Forelimb muscle (tissue), 1 donor: ENCODE data around the gene TRAF7. TPM values are rescaled to one million over a fixed set of nuclear protein-coding genes. Genes with fewer than 3 reads are reported as not detected.
A peak's percentile ranks its signal among the peaks of the same experiment; 100 is the strongest.
"Not testable (repeated sequence)": the region's sequence is repeated elsewhere in the genome, so short reads cannot be mapped to it uniquely, and the experiment has no call there.

Experiments used
- DNase-seq: peaks from one replicate; pipeline ENCODE4 v3.0.0-alpha.2; 2013; ENCODE audit warnings: low read depth
- polyA plus RNA-seq: library from polyadenylated mRNA; unstranded; fragments of 120-200 nt; gene quantifications from one replicate; pipeline ENCODE4 v1.2.1, GENCODE V29; 2013; ENCODE audit not compliant: insufficient read length

Gene TRAF7
- polyA plus RNA-seq, 1 donor: 43.7 TPM

DNA sequence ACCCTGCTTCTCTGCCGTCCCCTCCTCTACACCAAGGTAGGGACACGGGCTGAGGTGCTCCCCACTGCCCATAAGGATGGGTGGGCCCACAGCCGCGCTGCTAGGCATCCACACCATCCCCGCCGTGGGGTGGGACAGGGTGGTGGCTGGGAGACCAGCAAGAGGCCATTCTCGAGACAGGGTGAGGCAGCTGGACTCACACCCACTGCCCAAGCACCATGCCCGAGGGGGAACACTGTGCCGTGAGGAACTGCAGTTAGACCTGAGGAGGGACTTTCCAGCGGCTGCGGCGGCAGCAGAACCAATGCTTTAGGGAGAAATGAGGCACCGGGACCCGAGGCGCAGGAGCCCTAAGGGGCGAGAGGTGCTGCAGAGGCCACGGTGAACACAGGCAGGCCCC is 33.2 kb upstream of the TRAF7 start:
- no peak for DNase-seq

DNA sequence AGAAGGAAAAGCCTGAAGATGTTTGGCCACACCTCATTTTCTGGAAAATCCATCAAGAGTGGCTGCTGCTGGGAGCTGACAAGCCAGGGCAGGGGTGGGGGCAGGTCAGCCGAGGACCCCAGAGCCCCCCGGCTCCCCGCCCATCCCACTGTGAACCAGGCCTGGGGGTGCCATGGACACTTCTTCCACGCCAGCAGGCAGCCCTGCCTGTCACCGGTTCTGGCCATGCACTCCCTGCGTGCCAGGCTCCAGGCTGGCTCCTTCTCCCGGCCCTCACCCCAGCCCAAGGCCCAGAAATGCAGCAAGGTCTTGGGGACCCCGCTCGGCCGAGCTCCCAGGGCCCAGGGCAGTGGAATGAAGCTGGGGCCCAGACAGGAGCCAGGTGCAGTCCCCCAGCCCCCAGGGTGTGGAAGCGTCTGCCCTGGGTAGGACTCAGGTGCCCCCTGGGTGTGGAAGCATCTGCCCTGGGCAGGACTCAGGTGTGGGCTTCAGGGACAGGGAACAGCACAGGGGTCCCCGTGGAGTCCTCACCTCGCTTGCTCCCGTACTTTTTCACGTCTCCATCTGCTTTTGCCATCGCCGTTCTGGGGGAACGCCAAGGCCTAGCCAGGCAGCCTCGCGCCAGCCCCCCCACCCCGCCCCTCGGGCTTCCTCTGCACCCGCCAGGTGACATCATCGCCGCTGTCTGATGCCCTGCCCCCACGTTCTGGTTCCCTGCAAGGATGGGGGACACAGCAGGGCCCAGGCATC is 32.5 kb upstream of the TRAF7 start:
- not testable (repeated sequence) for DNase-seq

GRCh38 chr16:2123706-2124376 is 31.7 kb upstream of the TRAF7 start:
- DNase-seq: not testable (repeated sequence)

GRCh38 chr16:2124377-2124693 is 31.2 kb upstream of the TRAF7 start:
- DNase-seq: not testable (repeated sequence)

DNA sequence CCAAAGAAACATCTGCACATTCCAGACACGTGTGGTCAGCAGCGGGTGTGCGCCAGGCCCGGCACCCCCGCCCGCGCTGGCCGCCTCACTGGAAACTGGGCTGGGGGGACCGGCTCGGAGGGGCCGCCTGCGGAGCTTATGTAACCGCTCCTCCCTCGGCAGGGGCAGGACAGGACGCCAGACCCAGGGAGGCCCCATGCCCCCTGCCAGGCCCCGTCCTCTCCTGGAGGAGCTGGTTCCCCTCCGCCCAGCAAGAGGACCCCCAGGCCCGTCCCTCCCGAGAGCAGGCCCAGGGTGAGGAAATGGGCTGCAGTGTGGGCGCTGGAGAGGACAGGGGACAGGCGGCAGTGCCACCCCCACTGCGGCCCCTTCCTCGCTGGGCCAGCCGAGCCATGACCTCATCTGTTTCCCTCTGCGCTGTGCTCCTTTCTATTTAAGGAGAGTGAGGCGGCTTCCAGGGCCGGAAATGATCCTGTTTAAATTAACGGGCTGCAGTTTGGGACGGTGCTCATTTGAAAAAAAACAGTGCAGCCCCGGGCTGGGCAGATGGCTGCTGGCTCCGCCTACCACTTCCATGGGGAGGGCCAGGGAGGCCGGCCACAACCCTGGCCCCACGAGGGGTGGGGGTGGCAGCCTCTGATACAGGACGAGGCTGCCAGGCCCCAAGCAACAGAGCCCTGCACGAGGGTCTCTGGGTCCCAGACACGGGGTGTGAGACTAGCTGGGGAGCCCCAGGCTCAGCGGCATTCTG is 30.7 kb upstream of the TRAF7 start:
- peak; percentile 44 for DNase-seq

DNA sequence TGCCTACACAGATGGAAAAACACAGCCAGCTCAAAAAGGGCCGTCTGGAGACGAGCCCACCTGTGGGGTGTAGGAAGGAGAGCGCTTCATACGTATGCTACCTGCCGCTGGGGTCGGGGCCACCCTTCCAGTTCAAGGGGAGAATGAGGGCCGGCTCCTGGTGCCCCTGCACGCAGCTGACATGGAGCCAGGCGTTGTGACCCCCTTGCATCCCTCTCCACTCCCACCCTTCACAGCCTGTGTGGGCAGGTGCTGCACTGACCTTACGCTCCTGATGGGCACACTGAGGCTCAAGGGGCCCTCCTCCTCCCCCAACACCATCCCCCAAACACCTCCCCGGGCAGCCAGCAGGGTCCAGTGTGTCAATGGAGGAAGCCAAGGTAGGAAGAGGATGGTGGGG is 30.0 kb upstream of the TRAF7 start:
- DNase-seq: not testable (repeated sequence)

GRCh38 chr16:2126161-2126743 is 29.3 kb upstream of the TRAF7 start:
- not testable (repeated sequence) for DNase-seq

GRCh38 chr16:2126928-2127556 is 28.5 kb upstream of the TRAF7 start:
- not testable (repeated sequence) for DNase-seq

DNA sequence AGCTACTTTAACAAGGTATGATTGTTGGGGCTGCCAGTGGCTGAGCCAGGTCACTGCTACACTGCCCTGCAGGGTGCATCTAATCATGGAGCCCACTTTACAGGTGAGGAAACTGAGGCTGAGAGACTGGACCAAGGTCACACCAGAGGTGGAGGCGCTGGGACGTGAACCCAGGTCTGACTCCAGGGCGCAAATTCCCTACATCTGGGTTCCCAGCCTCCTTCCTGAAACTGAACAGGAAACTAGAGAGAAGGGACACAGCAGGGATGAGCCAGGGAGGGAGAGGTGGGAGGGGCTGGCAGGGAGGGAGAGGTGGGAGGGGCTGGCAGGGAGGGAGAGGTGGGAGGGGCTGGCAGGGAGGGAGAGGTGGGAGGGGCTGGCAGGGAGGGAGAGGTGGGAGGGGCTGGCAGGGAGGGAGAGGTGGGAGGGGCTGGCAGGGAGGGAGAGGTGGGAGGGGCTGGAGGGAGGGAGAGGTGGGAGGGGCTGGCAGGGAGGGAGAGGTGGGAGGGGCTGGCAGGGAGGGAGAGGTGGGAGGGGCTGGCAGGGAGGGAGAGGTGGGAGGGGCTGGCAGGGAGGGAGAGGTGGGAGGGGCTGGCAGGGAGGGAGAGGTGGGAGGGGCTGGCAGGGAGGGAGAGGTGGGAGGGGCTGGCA is 27.8 kb upstream of the TRAF7 start:
- DNase-seq: not testable (repeated sequence)

GRCh38 chr16:2129251-2129650 is 26.3 kb upstream of the TRAF7 start:
- DNase-seq: not testable (repeated sequence)

DNA sequence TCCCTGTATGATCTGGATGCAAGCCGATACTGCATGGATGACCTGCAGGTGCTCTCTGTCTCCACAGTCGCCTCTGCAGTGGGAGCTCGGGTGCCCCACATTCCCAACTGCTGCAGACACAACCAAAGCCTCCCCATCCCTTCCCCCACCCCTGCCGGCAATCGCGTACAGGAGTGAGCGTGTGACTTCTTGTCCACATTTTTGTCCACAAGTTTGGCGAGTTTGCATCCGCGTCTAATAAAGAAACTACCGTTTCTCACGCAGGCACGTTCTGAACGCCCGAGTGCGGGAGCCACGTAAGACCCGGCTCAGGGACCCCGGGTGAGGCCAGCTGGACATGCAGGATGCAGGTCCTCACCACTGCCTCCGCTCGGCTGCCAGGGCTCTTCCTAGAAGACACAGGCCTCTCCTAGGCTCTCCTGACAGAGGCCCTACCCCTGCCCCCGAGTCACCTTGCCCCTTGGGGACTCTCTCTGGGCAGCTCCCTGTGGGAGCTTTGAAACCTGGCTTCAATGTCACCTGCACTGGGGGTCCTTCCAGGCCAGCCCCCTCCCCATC is 25.6 kb upstream of the TRAF7 start:
- DNase-seq: not testable (repeated sequence)

GRCh38 chr16:2133797-2134196 is 21.8 kb upstream of the TRAF7 start:
- not testable (repeated sequence) for DNase-seq

DNA sequence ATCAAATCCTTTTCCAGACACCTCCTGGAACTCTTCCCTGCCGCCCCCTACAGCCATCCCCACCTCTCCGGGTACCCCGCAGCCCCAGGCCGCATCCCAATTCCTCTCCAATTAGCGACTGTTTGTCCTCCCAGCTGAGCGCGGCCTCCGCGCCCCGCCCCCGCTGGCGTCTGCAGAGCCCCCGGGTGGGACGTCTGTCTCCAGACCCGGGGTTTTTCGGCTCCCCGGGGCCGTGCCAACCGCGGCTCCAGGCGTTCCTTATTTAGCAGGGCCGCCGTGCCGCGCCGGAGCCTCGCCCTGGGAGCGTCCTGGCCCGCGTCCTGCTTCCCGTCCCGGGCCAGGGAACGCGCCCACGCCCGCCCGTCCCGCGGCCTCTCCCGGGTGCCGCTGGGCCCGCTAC is 20.5 kb upstream of the TRAF7 start:
- DNase-seq: not testable (repeated sequence)

DNA sequence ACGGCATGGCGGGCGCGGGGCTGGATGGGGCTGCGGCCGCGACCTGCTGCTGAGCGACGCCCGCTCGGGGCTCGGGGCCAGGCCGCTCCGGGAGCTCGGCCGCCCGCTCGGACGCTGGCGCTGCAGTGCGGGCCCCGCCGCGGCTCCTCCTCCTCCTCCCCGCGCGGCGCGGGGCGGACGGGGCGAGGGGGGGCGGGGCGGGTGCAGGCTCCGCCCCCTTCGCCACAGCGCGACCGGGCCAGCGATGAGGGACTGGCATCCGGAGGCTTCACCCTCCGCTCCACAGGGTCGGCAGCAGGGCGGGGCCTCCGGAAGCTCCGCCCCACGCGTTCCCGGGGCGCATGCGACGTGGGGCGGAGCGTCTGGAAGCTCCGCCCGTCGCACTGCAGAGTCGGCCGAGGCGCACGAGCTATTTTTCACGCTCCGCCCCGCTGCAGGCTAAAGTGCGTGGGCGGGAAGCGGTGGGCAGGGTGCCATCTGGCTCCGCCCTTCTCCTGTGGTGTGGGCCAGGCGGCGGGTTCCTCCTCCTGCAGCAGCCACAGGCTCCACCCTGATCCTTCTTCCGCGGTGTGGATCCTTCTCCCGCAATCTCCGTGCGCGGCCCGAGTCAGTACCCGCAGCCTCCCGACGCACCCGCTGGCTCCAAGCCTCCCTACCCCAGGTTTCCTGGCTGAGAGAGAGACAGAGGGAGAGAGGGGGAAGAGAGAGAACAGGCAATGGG is 19.7 kb upstream of the TRAF7 start, which contains the start of gene PKD1:
Gene PKD1 (minus strand): TSS at position 129 of the 721 bp plus-strand sequence. CDS start 209 bp downstream, outside the sequence.
- peak; percentile 84 for DNase-seq

GRCh38 chr16:2142942-2143877 is 12.4 kb upstream of the TRAF7 start:
- DNase-seq: no peak

DNA sequence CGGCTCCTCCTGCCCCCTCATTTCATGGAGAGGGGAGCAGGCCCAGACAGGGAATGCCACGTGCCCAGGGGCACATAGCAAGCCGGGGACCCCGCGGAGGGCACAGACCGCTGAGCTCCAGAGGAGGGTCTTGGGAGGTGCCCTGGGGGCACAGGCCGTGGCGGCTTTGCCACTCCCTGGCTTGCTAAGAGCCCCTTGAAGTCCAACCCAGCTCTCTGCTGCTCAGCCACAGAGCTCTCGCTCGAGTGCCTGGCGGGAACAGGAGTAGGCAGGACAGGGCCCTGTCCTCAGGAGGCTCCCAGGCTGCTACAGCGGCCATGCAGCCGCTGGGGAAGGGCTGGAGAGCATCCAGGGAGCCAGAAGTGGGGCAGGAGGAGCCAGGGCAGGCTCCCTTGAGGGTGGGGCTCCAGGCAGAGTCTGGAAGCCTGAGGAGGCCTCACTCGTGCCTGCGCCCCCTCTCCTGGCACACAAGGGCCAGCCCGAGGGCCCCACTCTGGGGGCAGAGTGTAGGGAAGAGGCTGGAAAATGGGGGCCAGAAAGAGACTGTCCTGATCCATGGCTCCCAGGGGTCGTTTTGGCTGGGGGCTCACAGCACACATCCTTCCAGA is 11.6 kb upstream of the TRAF7 start:
- no peak for DNase-seq

- no peak for DNase-seq
Measured at GRCh38 chr16:2145843-2146242, 9.7 kb upstream of the TRAF7 start.

GRCh38 chr16:2147378-2147777 is 8.2 kb upstream of the TRAF7 start:
- DNase-seq: no peak
